ENCODE results near the gene TGFBR3. TPM values are rescaled to one million over a fixed set of nuclear protein-coding genes. Genes with fewer than 3 reads are reported as not detected.

The TGFBR3 gene
- total and polyA plus RNA-seq, 2 of the 13 experiments (the other 11 are each of a cell fraction or from before 2014, with no cell fraction given): 76.5 to 195 TPM

GRCh38 chr1:91744953-91745639 is 140.9 kb downstream of the TGFBR3 start (continued):
- TF ChIP-seq SRSF4 (IDR thresholded peaks at IDR 0.05; ENCODE audit: low read depth, low read length, poor library complexity, severe bottlenecking) (no peak), ZNF605 (CRISPR knock-in tag; IDR thresholded peaks at IDR 0.05) (no peak), ZNF180 (CRISPR knock-in tag; IDR thresholded peaks at IDR 0.05; ENCODE audit: borderline replicate concordance, low read depth) (no peak), ATM (IDR thresholded peaks at IDR 0.05; ENCODE audit: borderline replicate concordance) (no peak), MLXIP (CRISPR knock-in tag; IDR thresholded peaks at IDR 0.05; ENCODE audit: borderline replicate concordance) (no peak), ZNF446 (CRISPR knock-in tag; IDR thresholded peaks at IDR 0.05) (no peak), ZSCAN29 (CRISPR knock-in tag; conservative IDR thresholded peaks at IDR 0.05) (no peak), GPN1 (CRISPR knock-in tag; IDR thresholded peaks at IDR 0.05; ENCODE audit: borderline replicate concordance) (no peak), ZNF576 (CRISPR knock-in tag; IDR thresholded peaks at IDR 0.05) (no peak), ZNF850 (CRISPR knock-in tag; conservative IDR thresholded peaks at IDR 0.05) (no peak), TGIF2 (CRISPR knock-in tag; IDR thresholded peaks at IDR 0.05) (no peak), ZFP90 (CRISPR knock-in tag; IDR thresholded peaks at IDR 0.05; ENCODE audit: borderline replicate concordance) (no peak; the same call in 1 of the 2 replicates), KAT2B (IDR thresholded peaks at IDR 0.05; ENCODE audit: borderline replicate concordance, low read depth, low read length) (no peak), ZBTB40 (IDR thresholded peaks at IDR 0.05) (no peak), ZBTB40 (CRISPR knock-in tag; IDR thresholded peaks at IDR 0.05) (no peak), BRF2 (CRISPR knock-in tag; IDR thresholded peaks at IDR 0.05) (0 out of 2 replicates have a peak, but pooled peaks have one; percentile 36), RFX1 (IDR thresholded peaks at IDR 0.05) (no peak)
